Measurements from ENCODE around the gene RPP40.

The RPP40 gene

GRCh38 chr6:4970739-4971395 is 33.0 kb downstream of the RPP40 start:
- no peak for DNase-seq (ENCODE audit: low read depth in 2 of 2)

- DNase-seq (ENCODE audit: low read depth in 2 of 2) = no peak
These were observed 34.1 kb downstream of the RPP40 start for GRCh38 chr6:4969609-4970285.

- DNase-seq (ENCODE audit: low read depth in 2 of 2) = no peak
These were observed 36.4 kb downstream of the RPP40 start for GRCh38 chr6:4967301-4968030.

- no peak for DNase-seq (ENCODE audit: low read depth in 2 of 2)
These were observed 38.1 kb downstream of the RPP40 start for GRCh38 chr6:4965562-4966389.

GRCh38 chr6:4964675-4965561 is 38.9 kb downstream of the RPP40 start:
- DNase-seq (ENCODE audit: low read depth in 2 of 2) = no peak

- no peak for DNase-seq (ENCODE audit: low read depth in 2 of 2)
These were observed 40.9 kb downstream of the RPP40 start for GRCh38 chr6:4962905-4963304.

GRCh38 chr6:4961322-4962168 is 42.3 kb downstream of the RPP40 start:
- no peak for DNase-seq (ENCODE audit: low read depth in 2 of 2)

GRCh38 chr6:4958624-4959023 is 45.2 kb downstream of the RPP40 start:
- no peak for DNase-seq (ENCODE audit: low read depth in 2 of 2)

GRCh38 chr6:4957521-4958231 is 46.2 kb downstream of the RPP40 start:
- DNase-seq (ENCODE audit: low read depth in 2 of 2) = no peak

- no peak for DNase-seq (ENCODE audit: low read depth in 2 of 2)
These were observed 47.2 kb downstream of the RPP40 start for GRCh38 chr6:4956625-4957024.

GRCh38 chr6:4953440-4953839 is 50.4 kb downstream of the RPP40 start:
- DNase-seq (ENCODE audit: low read depth in 2 of 2) = no peak

GRCh38 chr6:4950836-4951533 is 52.9 kb downstream of the RPP40 start:
- DNase-seq (ENCODE audit: low read depth in 2 of 2) = no peak

GRCh38 chr6:4950076-4950475 is 53.8 kb downstream of the RPP40 start:
- no peak for DNase-seq (ENCODE audit: low read depth in 2 of 2)

- no peak for DNase-seq (ENCODE audit: low read depth in 2 of 2)
These were observed 54.9 kb downstream of the RPP40 start for GRCh38 chr6:4948781-4949450.

GRCh38 chr6:4947716-4948115 is 56.1 kb downstream of the RPP40 start:
- DNase-seq (ENCODE audit: low read depth in 2 of 2) = no peak

- no peak for DNase-seq (ENCODE audit: low read depth in 2 of 2)
These were observed 57.3 kb downstream of the RPP40 start for GRCh38 chr6:4946521-4946920.
